BLaER1 treated with 17β-estradiol and CSF1 and Interleukin-3, amounts not matched to agents 10 nM and 100 nM (cell line): Measurements from ENCODE around the gene DIPK1B.

Experiments used
- H3K27ac ChIP-seq, 11 experiments: shearing (Covaris generic); formaldehyde crosslinking; 2 replicates each; pipeline ENCODE4 v1.8.1; 2022
- H3K27me3 ChIP-seq, 11 experiments: shearing (Covaris generic); formaldehyde crosslinking; 2 replicates each; pipeline ENCODE4 v1.8.1; 2022
- H3K36me3 ChIP-seq, 11 experiments: shearing (Covaris generic); formaldehyde crosslinking; 2 replicates each; pipeline ENCODE4 v1.8.1; 2022
- H3K4me1 ChIP-seq, 10 experiments: shearing (Covaris generic); formaldehyde crosslinking; 2 replicates each; pipeline ENCODE4 v1.8.1; 2022
- H3K4me2 ChIP-seq, 11 experiments: shearing (Covaris generic); formaldehyde crosslinking; 2 replicates each; pipeline ENCODE4 v1.8.1; 2022
- H3K4me3 ChIP-seq, 10 experiments: shearing (Covaris generic); formaldehyde crosslinking; 2 replicates each; pipeline ENCODE4 v1.8.1; 2022
- H3K9ac ChIP-seq, 11 experiments: shearing (Covaris generic); formaldehyde crosslinking; 2 replicates each; pipeline ENCODE4 v1.8.1; 2022
- H3K9me3 ChIP-seq, 11 experiments: shearing (Covaris generic); formaldehyde crosslinking; replicated peaks in 1 of 11; 2 replicates each; pipeline ENCODE4 v1.8.1; 2022
- H4K20me1 ChIP-seq, 11 experiments: shearing (Covaris generic); formaldehyde crosslinking; 2 replicates each; pipeline ENCODE4 v1.8.1; 2022
- Cebpa-rat ChIP-seq, 11 experiments: shearing (Covaris generic); IDR thresholded peaks; 2 replicates each; pipeline ENCODE4 v1.8.1; 2022

Gene DIPK1B

DNA sequence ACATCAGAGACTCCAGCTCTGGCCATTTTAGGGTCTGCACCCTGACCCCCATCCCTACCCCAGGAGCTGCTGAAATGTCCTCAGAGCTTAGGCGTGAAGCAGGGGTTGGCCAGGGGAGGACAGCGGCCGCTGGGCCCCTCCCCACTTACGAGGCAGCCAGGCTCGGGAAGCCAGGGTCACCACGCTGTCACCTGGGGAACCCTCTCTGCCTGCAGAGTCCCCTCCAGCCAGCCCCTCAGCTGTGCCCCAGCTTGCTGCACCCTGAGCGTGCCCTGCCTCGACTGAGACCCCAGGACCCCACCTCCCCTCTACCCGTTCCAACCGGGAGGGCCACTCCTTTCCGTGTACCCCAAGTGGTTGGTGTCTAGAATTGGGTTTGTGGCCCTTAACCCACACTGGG, 27.7 kb downstream of the DIPK1B start:
- no peak overlapping the region for H3K9ac ChIP-seq
- no peak overlapping the region for H3K27ac ChIP-seq
- H3K27me3 ChIP-seq = peaks cover 0 to 27% (median 0%) of the 10 kb centered on the region in 11 experiments; a peak in 9 of 22 replicates
- H4K20me1 ChIP-seq = peaks cover 0 to 29% (median 8%) of the 10 kb centered on the region in 11 experiments; a peak in 8 of 22 replicates
- peak overlapping the region in 4 of 11 experiments; percentile 97 to 99 (median 98); a peak in 6 of 22 replicates for H3K4me2 ChIP-seq
- H3K4me1 ChIP-seq = peaks cover 33 to 64% (median 55%) of the 10 kb centered on the region in 10 experiments
- H3K4me3 ChIP-seq = no peak overlapping the region
- TF ChIP-seq Cebpa-rat (IDR thresholded peaks at IDR 0.05) = no peak
- H3K36me3 ChIP-seq = no peaks in the 10 kb centered on the region
- H3K9me3 ChIP-seq = no peaks in the 10 kb centered on the region

DNA sequence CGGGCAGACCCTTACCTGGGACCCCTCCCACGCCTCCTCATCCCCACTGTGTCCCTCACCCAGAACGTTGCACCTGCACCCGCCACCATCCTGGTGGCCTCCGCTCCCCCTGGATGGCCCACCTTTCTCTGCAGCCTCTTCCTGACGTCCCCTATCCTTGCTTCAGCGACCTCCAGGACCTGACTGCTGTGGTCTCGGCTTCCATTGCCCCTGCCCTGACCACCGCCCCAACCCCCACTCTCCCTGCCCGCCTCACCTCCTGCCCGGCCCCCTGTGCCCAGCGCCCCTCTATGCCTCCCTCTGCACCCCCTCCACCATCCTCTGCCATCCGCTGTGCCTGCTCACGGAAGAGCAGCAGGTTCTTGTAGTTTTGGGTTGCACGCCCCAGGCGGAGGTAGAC, 28.1 kb downstream of the DIPK1B start:
- H3K9ac ChIP-seq = peak overlapping the region in 3 of 11 experiments; percentile 44 to 53 (median 47); a peak in 3 of 22 replicates
- no peaks in the 10 kb centered on the region for H3K36me3 ChIP-seq
- H3K4me2 ChIP-seq = peak overlapping the region; percentile 87 to 99 (median 95); a peak in 21 of 22 replicates
- TF ChIP-seq Cebpa-rat (IDR thresholded peaks at IDR 0.05) = no peak
- peak overlapping the region in 2 of 11 experiments; percentile 10 to 46; a peak in 1 of 22 replicates for H3K27ac ChIP-seq
- H4K20me1 ChIP-seq = peaks cover 0 to 29% (median 8%) of the 10 kb centered on the region in 11 experiments; a peak in 8 of 22 replicates
- H3K4me1 ChIP-seq = peaks cover 33 to 64% (median 56%) of the 10 kb centered on the region in 10 experiments
- H3K9me3 ChIP-seq = no peaks in the 10 kb centered on the region
- no peak overlapping the region for H3K4me3 ChIP-seq
- H3K27me3 ChIP-seq = peaks cover 0 to 28% (median 0%) of the 10 kb centered on the region in 11 experiments; a peak in 9 of 22 replicates

GRCh38 chr9:136740971-136741882, 28.9 kb downstream of the DIPK1B start:
- H4K20me1 ChIP-seq = peaks cover 0 to 29% (median 8%) of the 10 kb centered on the region in 11 experiments; a peak in 8 of 22 replicates
- H3K9me3 ChIP-seq = no peaks in the 10 kb centered on the region
- peak overlapping the region in 8 of 11 experiments; percentile 4 to 53 (median 35); a peak in 9 of 22 replicates for H3K9ac ChIP-seq
- peaks cover 0 to 32% (median 0%) of the 10 kb centered on the region in 11 experiments; a peak in 9 of 22 replicates for H3K27me3 ChIP-seq
- TF ChIP-seq Cebpa-rat (IDR thresholded peaks at IDR 0.05) = no peak
- peaks cover 33 to 69% (median 60%) of the 10 kb centered on the region in 10 experiments for H3K4me1 ChIP-seq
- no peaks in the 10 kb centered on the region for H3K36me3 ChIP-seq
- peak overlapping the region in 3 of 11 experiments; percentile 10 to 46 (median 43); a peak in 4 of 22 replicates for H3K27ac ChIP-seq
- peak overlapping the region; percentile 9 to 55 (median 30); a peak in 11 of 20 replicates for H3K4me3 ChIP-seq
- H3K4me2 ChIP-seq = peak overlapping the region; percentile 87 to 99 (median 95)

DNA sequence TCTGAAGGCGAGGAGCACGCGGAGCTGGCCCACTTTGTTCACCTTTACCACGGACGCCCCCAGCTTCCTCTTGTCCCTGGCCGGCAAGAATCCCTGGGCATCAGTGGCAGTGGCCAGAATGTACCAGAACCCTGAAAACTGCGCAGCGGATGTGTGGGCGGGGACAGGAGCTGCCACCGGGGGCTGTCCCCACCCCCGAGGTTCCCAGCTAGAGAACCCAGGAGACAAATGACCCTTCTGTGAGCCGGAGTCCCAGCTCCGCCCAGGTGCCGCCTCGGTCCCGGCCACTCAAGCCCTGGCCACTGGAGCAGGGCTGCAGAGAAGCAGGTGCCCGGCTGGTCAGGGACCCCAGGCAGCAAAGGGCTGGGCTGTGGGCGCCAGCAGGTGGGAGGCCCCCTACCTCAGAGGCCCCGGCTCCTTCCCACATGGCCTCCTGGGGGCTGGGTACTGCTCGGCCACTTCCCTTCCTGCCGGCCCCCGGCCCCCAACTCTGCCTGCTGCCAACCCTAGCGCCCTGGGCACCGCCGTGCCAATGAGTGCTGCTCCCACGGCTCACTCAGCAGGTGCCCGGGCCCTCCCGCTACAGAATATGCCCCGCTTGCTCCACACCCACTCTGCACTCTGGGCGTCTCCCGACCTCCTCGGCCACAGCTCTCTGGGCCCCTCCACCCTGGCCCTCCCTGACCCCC, 29.7 kb downstream of the DIPK1B start:
- no peak for TF ChIP-seq Cebpa-rat (IDR thresholded peaks at IDR 0.05)
- H3K4me1 ChIP-seq = peaks cover 40 to 77% (median 68%) of the 10 kb centered on the region in 10 experiments
- peak overlapping the region; percentile 9 to 55 (median 30); a peak in 14 of 20 replicates for H3K4me3 ChIP-seq
- peaks cover 0 to 39% (median 0%) of the 10 kb centered on the region in 11 experiments; a peak in 9 of 22 replicates for H3K27me3 ChIP-seq
- H3K27ac ChIP-seq = peak overlapping the region in 1 of 11 experiments; percentile 46; a peak in 2 of 22 replicates
- H3K9me3 ChIP-seq = no peaks in the 10 kb centered on the region
- peak overlapping the region; percentile 87 to 99 (median 95) for H3K4me2 ChIP-seq
- no peaks in the 10 kb centered on the region for H3K36me3 ChIP-seq
- peak overlapping the region in 8 of 11 experiments; percentile 4 to 53 (median 42); a peak in 10 of 22 replicates for H3K9ac ChIP-seq
- peaks cover 0 to 33% (median 8%) of the 10 kb centered on the region in 11 experiments; a peak in 8 of 22 replicates for H4K20me1 ChIP-seq

DNA sequence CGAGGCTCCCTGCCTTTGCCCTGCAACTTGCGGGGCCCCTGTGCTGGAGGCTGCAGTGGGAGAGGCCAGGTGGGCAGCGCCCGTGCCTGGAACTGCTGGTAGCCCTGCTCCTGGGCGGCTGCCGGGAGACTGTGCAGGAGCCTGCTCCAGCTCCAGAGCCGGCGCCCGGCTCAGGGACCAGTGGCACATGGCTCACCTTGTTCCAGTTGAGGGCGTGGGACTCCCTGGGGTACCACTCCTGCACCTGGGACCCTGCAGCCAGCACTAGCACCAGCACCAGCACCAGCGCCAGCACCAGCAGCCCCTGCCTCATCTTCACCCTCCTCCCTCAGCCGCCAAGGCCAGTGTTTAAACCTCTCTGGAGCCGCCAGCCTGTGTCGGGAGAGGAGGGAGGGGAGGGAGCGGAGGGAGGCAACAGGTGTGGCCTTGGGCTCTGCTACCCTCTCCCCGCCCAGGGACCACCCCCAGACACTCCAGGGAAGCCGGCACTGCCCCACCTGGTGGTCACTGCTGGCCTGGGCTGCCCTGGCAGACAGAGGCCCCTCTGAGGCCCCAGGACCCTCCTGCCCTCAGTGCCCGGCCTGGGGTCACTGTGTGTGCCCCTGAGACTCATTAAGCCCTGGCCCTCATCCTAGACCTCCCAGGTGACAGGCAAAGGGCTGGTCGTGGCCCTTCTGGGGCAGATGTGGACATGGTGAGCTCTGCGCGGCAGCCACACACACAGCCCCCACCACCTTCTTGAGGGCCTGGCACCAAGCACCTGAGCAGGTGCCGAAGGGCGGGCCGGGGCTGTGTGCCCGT, 30.4 kb downstream of the DIPK1B start, which contains the start of gene LCN10:
LCN10 (minus strand) TSS at position 350 of the 801 bp plus-strand sequence; CDS start at position 313, 37 bp downstream.
- Histone ChIP-seq H3K9me3 (no peaks in the 10 kb centered on the region), H3K4me2 (peak within 1 kb of the TSS; percentile 87 to 99 (median 95)), H3K36me3 (no peaks in the 10 kb centered on the region), H3K4me1 (peaks cover 41 to 84% (median 75%) of the 10 kb centered on the region in 10 experiments), H3K27me3 (peaks cover 0 to 47% (median 0%) of the 10 kb centered on the region in 11 experiments; a peak in 9 of 22 replicates), H4K20me1 (peaks cover 0 to 36% (median 8%) of the 10 kb centered on the region in 11 experiments; a peak in 8 of 22 replicates), H3K27ac (peak within 1 kb of the TSS in 1 of 11 experiments; percentile 46; a peak in 2 of 22 replicates), H3K4me3 (peak within 1 kb of the TSS; percentile 9 to 55 (median 30); a peak in 14 of 20 replicates), H3K9ac (peak within 1 kb of the TSS in 8 of 11 experiments; percentile 4 to 53 (median 42); a peak in 9 of 22 replicates)
- no peak for TF ChIP-seq Cebpa-rat (IDR thresholded peaks at IDR 0.05)

DNA sequence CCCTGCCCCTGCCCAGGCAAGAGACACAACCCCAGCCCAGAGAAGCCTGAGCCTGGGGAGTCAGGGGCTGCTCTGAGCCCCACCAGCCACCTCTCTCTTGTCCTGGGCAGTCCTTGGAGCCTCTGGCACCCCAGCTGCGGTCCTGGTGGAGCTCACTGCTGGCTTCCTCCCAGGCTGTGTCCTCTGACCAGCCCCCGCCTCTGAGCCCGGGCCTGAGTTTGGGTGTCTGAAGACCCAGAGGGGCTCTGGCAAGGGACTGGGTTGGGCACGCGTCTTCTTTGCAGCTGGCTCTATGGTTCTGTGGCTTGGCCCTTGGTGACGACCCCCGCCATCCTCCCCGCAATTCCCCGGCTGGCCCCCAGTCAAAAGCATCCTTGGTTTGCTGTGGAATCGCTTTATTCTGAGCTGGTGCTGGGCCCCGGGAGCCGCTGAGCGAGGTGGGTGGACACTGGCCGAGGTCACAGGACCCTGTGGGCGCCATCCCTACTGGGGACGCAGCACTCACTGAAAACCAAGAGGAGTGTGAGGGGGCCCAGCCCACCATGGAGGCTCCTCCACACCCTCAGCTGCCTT, 31.4 kb downstream of the DIPK1B start:
- Histone ChIP-seq H3K4me3 (no peak overlapping the region), H3K27ac (no peak overlapping the region), H4K20me1 (peaks cover 0 to 39% (median 8%) of the 10 kb centered on the region in 11 experiments; a peak in 8 of 22 replicates), H3K4me2 (peak overlapping the region in 9 of 11 experiments; percentile 91 to 99 (median 97); a peak in 17 of 22 replicates), H3K27me3 (peaks cover 0 to 49% (median 0%) of the 10 kb centered on the region in 11 experiments; a peak in 9 of 22 replicates), H3K9ac (peak overlapping the region in 1 of 11 experiments; percentile 5; a peak in 1 of 22 replicates), H3K4me1 (peaks cover 44 to 88% (median 84%) of the 10 kb centered on the region in 10 experiments), H3K9me3 (no peaks in the 10 kb centered on the region), H3K36me3 (no peaks in the 10 kb centered on the region)
- TF ChIP-seq Cebpa-rat (IDR thresholded peaks at IDR 0.05) = no peak

- Histone ChIP-seq H4K20me1 (peaks cover 0 to 47% (median 8%) of the 10 kb centered on the region in 11 experiments; a peak in 8 of 22 replicates), H3K9ac (0 out of 22 replicates have a peak overlapping the region, but pooled peaks of 2 of the 11 experiments have one; percentile 41 to 49), H3K27ac (peak overlapping the region in 1 of 11 experiments; percentile 5; a peak in 1 of 22 replicates), H3K4me2 (peak overlapping the region in 9 of 11 experiments; percentile 7 to 99 (median 97); a peak in 15 of 22 replicates), H3K4me1 (peaks cover 51 to 95% (median 91%) of the 10 kb centered on the region in 10 experiments), H3K4me3 (no peak overlapping the region), H3K9me3 (no peaks in the 10 kb centered on the region), H3K36me3 (no peaks in the 10 kb centered on the region), H3K27me3 (peaks cover 0 to 49% (median 0%) of the 10 kb centered on the region in 11 experiments; a peak in 9 of 22 replicates)
- TF ChIP-seq Cebpa-rat (IDR thresholded peaks at IDR 0.05) = no peak
These were observed 32.4 kb downstream of the DIPK1B start for GRCh38 chr9:136744773-136745172.
